HK-2 (cell line): ENCODE results near the gene TAF1L.
"Not testable (repeated sequence)": the region's sequence is repeated elsewhere in the genome, so short reads cannot be mapped to it uniquely, and the experiment has no call there.

Experiments
- DNase-seq: peaks from one replicate; pipeline ENCODE4 v3.0.0-alpha.2; 2018; ENCODE audit not compliant: unreplicated experiment

Gene TAF1L, protein sequence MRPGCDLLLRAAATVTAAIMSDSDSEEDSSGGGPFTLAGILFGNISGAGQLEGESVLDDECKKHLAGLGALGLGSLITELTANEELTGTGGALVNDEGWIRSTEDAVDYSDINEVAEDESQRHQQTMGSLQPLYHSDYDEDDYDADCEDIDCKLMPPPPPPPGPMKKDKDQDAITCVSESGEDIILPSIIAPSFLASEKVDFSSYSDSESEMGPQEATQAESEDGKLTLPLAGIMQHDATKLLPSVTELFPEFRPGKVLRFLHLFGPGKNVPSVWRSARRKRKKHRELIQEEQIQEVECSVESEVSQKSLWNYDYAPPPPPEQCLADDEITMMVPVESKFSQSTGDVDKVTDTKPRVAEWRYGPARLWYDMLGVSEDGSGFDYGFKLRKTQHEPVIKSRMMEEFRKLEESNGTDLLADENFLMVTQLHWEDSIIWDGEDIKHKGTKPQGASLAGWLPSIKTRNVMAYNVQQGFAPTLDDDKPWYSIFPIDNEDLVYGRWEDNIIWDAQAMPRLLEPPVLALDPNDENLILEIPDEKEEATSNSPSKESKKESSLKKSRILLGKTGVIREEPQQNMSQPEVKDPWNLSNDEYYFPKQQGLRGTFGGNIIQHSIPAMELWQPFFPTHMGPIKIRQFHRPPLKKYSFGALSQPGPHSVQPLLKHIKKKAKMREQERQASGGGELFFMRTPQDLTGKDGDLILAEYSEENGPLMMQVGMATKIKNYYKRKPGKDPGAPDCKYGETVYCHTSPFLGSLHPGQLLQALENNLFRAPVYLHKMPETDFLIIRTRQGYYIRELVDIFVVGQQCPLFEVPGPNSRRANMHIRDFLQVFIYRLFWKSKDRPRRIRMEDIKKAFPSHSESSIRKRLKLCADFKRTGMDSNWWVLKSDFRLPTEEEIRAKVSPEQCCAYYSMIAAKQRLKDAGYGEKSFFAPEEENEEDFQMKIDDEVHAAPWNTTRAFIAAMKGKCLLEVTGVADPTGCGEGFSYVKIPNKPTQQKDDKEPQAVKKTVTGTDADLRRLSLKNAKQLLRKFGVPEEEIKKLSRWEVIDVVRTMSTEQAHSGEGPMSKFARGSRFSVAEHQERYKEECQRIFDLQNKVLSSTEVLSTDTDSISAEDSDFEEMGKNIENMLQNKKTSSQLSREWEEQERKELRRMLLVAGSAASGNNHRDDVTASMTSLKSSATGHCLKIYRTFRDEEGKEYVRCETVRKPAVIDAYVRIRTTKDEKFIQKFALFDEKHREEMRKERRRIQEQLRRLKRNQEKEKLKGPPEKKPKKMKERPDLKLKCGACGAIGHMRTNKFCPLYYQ (N-terminal part only)

DNA sequence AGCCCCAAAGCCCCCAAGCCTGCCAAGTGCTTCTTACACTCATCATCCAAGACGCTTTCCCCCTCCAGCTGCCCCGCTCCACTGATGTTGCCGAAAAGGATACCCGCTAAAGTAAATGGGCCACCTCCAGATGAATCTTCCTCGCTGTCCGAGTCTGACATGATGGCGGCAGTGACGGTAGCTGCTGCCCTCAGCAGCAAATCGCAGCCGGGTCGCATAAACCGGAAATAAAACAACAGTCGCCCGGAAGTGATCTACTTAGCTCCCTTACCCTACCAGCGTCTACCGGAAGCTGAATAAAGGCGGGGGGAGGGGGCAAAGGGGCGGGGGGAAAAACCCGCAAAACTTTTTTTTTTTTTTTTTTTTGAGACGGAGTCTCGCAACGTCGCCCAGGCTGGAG is at the start of gene TAF1L:
TSS of gene TAF1L (minus strand) at position 308 of the 400 bp plus-strand sequence. CDS start at position 218, 90 bp downstream.
- DNase-seq: no peak

DNA sequence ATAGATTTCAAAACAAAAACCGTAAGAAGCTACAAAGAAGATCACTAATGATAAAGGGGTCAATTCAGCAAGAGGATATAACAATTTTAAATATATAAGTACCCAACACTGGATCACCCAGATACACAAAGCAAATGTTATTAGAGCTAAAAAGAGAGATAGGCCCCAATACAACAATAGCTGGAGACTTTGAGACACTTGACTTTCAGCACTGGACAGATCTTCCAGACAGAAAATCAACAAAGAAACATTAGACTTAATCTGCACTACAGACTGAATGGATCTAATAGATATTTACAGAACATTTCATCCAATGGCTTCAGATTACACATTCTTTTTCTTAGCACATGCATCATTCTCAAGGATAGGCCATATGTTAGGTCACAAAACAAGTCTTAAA is 46.3 kb upstream of the TAF1L start:
- DNase-seq: no peak

DNA sequence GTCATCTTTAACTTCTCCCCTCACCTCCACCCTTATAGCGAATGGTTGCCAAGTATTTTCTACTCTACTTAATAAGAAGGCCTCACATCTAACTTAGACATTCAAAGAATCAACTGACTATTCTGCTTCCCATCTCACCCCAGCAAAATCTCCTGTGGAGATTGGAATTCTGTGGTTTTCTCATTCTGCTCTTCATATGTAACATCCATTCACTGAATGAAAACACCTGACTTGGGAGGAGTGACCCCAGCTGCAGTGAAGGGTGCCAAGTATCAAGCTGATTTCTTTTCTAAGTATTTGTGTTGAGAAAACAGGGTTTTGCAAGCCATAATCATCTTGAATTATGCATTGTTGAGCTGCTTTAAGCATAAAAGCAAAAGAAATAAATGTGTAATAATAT is 42.5 kb upstream of the TAF1L start:
- DNase-seq: no peak

DNA sequence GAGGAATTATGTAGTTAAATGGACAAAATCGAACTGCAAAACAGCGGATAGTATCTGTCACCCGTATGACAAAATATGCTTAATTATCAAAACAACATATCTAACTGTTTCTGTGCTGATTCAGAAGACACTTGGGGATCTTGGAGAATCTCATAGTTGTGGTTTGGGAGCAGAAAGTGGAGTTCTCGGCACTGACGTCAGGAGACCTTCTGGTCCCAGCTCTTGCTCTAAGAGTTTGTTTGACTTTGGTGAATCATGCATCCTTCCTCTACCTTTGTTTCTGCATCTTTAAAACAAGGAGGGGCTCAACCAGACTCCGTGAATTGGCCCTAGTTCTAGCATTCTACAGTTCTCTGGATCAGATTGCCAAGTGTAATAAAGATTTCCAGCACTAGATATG is 37.0 kb upstream of the TAF1L start:
- no peak for DNase-seq

DNA sequence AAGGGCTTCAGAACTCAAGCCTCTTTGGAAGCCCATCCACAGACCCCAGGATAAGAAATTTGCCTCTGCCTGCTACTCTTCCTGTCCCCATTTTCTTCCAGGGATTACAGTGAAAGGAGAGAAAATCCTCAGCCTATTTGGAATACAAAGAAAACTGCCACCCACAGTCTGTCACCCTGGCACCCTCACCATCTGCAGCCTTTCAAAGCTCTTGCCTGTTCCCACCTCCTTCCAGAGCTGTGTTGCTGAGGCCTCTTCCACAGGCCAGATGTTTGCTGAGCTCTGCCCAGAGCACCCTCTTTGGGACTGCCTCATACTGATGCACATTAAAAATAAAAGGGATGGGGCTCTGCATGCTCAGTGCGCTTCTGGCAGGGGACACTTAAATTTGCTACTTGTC is 35.9 kb upstream of the TAF1L start:
- DNase-seq: no peak

DNA sequence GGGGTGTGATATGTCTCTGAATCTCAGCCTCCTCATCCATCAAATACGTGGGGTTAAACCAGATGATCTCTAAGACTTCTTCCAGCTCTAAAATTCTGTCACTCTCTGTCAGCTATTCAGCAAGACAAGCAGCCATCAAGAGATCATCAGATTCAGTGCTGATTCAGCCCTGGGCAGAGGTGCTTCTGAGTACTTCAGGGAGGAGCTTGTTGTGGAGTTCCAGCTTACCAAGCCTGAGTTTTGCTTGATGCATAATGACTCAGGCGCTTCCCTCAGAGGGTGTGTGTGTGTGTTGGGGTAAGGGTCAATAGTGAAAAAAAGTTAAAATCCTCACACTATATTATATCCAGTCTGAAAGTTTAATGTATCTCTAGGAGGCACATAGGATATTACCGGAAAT is 29.6 kb upstream of the TAF1L start:
- no peak for DNase-seq

DNA sequence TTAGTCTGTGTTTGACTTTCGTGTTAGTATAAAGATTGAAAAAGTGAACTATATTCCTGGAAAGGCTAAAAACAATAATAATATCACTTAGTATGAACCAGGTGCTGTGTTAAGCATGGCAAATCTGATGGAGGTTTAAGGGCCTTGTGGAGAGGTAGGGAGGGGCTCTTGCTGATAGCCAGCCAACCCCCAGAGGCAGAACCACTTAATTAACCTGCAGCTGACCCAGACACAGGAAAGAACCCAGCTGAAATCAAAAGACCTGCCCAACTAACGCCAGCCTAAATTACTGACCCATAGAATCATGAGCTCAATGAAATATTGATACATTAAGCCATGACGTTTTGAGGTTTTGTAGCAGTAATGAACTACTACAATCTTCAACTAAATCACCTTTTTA is 28.3 kb upstream of the TAF1L start:
- no peak for DNase-seq

DNA sequence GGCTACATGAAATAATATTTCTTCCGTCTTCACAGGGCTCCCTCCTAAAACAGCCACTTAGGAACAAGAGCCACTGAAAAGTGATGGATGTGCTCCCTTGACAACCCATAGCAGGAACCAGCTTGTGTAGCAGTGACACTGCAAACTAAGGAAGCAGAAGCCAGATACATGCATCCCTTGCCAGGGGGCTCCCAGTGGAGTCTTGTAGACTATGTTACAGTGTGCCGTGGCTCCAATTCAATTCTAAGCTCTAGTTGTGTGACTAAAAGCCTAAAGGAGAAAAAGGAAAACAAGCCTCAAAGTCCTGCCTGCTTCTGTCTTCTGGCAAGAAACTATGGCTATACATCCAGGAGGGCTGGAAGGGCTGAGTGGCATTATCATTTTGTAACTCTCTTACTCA is 12.2 kb upstream of the TAF1L start:
- no peak for DNase-seq

DNA sequence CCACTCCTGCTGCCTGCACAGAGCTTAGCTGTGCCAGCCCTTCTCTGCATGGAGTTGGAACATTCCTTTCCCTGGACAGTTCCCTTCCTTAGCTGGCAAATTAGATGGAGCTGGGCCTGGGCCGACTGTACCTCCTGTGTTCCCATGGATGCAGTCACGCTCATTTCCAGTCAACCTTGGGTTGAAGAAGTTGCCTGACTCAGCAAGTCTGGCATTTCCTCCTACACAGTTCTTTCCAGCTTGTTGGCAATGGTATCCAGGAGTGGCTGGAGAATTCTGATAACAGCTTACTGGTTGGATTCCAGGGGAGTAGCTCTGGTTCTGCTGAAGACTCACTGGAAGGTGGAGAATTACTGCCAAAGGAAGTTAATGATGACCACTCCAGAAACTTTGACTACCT is 9.2 kb upstream of the TAF1L start:
- peak; percentile 26 for DNase-seq

DNA sequence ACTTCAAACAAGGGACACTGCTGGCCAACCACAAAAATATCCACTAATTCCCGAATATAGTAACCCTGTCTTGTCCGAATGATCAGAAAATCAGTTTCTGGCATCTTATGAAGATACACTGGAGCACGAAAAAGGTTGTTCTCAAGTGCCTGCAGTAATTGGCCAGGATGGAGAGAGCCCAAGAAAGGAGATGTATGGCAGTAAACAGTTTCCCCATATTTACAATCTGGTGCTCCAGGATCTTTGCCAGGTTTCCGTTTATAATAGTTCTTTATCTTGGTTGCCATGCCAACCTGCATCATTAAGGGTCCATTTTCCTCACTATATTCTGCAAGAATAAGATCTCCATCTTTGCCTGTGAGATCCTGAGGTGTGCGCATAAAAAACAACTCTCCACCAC is 2.3 kb downstream of the TAF1L start:
- DNase-seq: not testable (repeated sequence)

DNA sequence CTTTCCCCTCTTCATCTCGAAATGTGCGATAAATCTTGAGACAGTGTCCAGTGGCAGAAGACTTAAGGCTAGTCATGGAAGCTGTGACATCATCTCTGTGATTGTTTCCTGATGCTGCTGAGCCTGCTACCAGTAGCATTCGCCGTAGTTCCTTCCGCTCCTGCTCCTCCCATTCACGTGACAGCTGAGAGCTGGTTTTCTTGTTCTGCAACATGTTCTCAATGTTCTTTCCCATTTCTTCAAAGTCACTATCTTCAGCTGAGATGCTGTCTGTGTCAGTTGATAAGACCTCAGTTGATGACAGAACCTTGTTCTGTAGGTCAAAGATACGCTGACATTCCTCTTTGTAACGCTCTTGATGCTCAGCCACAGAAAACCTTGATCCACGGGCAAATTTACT is 3.5 kb downstream of the TAF1L start:
- no peak for DNase-seq

DNA sequence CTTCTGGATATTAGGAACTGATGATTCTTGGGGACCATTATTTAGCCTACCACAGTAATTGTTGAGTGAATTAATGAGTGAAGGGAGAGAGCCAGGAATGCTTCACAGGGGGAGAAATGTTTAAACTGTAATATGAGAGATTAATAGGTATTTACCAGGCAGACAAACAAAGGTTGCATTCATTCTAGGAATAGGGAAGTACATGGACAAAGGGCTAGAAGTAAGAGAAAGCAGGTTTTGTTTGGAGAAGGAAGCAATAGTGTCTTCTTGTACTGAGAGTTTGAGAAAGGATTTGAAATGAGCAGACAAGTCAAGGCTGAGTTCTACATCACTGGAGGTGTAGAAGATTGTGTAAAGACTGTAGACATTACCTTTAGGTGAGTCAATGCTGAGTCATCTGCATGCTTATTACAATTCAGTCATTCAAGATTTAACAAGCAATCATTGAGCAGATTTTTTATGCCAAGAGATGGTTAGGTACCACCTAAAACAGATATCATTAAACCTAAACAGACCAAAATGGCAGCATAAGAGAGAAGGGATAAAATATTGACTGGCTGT is 8.0 kb downstream of the TAF1L start:
- no peak for DNase-seq

DNA sequence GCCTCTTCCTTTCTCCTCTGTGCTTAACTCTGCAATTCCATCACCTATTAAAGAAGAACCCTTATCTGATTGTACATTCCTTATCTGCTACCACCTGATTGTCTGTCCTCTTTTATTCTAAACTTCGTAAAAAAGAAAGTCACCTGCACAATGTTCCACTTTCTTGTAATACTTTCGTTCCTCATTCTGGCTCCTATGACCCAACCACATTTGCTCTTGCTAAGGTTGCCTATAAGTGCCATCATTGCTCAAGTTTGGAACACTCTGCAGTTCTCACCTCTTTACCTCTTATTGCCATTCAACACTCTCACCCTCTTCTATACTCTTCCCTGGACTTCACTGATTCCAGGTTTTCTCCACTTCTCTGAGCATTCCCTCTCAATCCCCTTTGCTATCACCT is 10.1 kb downstream of the TAF1L start:
- DNase-seq: no peak

DNA sequence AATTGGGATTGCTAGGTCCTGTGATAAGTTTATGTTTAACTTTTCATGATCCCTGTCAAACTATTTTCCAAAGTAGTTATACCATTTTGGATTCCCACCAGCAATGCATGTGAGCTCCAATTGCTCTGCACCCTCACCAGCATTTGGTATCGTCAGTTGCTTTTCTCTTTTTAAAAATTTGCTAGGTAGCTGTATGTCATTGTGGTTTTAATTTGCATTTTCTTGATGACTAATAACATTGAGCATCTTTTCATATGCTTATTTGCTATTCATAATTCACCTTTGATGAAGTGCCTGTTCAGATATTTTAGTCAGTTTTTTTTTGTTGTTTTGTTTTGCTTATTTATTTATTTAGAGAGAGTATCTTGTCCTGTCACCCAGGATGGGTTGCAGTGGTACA is 12.5 kb downstream of the TAF1L start:
- no peak for DNase-seq

DNA sequence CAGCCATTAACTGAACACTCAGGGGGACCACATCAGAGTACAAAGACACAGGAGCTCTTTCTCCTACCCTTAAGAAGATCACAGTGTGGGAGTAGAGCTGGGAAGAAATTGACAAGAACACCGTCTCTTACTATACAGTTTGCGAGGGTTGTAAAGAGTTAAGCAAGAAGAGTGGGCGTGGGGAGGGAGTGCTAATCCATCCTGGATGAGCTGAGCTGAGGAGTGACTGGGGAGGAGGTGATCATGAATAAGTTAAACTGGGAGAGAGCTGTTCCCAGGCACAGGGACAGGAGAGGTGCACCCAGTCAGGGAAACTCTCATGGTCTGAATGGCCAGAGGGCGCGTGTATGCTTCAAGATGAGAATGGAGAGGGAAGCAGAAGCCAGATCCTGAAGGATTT is 17.2 kb downstream of the TAF1L start:
- DNase-seq: no peak

DNA sequence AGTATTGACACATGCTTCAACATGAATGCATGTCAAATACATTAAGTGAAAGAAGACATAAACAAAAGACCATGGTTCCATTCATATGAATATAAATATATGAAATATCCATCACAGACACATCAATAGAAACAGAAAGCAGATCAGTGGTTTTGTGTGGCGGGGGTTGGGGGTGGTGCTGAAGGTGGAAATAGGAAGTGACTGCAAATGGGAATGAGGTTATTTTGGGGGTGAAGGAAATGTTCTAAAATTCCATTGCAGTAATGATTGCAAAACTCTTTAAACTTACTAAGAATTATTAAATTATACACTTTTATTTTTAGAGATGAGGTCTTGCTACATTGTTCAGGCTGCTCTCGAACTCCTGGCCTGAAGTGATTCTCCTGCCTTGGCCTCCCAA is 28.7 kb downstream of the TAF1L start:
- DNase-seq: no peak

DNA sequence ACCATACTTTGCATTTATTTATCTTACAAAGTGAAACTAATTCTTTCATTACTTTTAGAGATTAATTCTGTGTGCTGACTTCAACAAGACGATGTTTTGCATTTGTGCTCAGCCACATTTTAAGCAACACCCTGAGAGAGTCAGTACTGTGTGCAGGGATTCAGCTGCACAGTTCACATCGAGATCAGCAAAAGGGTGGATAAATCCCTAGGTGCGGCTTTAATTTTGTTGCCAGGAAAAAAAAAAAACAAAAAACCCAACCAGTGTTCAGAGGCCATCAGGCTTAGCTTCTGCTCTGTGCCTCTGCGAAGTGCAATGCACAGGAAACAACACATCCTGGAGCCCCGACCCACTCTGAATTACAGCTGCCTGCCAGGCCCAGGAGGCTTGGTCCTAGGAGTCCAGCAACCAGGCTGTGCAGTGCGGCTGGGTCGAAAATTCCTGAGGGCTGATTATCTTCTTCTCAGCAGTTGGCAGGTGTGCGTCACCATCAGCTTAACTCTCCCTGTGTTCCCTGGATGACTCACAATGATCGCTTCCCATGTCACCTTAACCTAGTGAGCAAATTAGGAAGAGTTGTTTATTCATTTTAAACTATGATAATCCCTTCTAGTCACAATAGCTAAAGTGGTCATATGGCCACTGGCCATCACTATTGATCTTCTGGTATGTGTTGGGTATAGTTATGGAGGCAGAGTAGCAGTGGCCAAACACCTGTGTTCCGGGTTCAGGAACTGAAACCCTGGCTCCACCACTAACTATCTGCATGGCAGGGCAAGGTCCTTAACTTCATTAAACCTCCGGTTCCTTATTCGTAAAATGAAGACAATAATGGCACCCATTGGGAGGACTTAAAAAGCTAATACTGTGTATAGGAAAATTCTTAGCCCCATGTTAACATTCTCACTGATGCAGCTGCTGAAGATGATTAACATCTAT is 31.3 kb downstream of the TAF1L start:
- DNase-seq: no peak

DNA sequence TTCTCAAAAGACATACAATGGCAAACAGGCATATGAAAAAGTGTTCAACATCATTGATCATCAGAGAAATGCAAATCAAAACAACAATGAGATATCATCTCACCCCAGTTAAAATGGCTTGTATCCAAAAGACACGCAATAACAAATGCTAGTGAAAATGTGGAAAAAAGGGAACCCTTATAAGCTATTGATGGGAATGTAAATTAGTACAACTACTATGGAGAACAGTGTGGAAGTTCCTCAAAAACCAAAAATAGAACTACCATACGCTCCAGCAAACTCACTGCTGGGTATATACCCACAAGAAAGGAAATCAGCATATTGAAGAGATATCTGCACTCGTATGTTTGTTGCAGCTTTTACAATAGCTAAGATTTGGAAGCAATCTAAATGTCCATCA is 36.4 kb downstream of the TAF1L start:
- DNase-seq: not testable (repeated sequence)

DNA sequence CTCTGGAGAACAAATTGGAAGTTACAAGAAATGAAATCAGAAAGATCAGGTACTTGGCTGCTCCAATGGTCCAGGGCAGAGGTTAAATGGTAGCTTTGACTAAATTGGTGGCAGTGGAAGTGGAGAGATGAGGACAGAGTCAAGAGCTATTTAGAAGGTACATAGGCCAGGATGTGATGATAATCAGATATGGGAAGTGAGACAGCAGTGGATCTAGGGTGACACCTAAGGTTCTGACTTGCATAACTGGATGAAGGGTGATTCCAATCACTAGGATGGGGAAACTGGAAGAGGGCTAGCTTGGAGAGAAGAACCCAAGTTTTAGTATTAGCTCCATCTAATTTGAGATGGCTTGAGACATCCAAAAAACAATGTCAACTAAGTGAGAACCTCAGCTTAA is 38.5 kb downstream of the TAF1L start:
- no peak for DNase-seq

DNA sequence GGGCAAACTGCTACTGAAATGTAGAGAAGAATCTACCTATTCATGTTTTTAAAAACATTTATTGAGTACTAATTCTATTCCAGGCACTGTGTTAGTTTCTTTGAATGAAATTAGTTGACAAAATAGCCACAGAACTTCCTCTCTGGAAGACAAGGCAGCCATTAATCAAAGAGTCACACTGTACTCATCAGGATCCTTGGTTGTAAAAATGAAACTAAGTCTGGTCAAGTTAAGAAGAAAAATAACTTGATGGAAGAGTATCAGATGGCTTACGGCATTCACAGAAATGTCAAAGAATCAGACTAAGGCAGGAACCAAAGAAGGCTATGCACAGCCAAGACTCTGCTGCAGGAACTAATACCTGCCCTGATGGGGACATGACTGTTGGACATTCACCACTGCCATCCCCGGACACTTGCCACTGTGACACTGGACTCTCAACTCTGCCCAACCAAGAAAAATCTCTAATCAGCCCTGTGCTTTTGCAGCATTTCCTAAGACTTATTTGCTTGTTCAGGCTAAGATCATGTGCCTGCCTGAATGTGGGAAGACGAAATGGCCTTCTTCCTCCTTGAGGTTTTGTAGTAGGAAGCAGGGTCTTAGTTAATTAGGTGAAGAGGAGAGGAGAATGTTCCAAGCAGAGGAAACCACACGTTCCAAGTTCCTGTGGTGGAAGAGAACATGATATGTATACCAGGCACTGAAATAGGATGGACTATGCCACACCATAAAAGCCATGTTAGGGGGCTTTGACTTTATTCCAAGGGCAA is 39.2 kb downstream of the TAF1L start:
- DNase-seq: no peak
